Lower leg skin (tissue), 3 donors: ENCODE results near the gene CEP128.

Experiments used
- CTCF ChIP-seq, 3 donors: fragments of 450-650 bp; IDR thresholded peaks; one replicate each; pipeline ENCODE4 v1.5.1; 2016; ENCODE audit warnings: antibody characterized with exemption in 3 of 3, mild to moderate bottlenecking in 3 of 3, moderate library complexity in 2 of 3
- POLR2A ChIP-seq, 2 donors: fragments of 450-650 bp; IDR thresholded peaks; one replicate each; pipeline ENCODE4 v1.6.1; 2016 to 2017; ENCODE audit warnings: antibody characterized with exemption in 2 of 2, mild to moderate bottlenecking in 1 of 2, moderate library complexity in 1 of 2

DNA sequence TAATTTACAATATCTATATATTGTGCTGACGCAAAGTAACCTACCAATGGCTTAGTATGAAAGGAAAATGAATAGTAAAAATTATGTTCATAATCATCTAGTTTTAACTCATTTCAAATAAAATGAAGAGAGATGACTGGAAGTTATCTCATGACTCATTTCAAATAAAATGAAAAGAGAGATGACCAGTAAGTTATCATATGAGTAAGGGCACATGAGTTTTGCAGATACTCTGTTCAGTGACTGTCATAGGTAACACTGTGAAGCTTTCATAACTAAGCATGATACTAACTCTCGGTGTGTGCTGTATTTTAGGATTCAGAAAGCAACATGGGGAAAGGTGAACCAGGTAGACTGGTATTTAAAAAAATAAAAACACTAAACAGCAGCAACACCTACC is 365.8 kb downstream of the CEP128 start:
- no peak for TF ChIP-seq CTCF (IDR thresholded peaks at IDR 0.05)
- TF ChIP-seq POLR2A (IDR thresholded peaks at IDR 0.05) = no peak
